ENCODE measurements around the gene CNDP1.

CNDP1 gene

DNA sequence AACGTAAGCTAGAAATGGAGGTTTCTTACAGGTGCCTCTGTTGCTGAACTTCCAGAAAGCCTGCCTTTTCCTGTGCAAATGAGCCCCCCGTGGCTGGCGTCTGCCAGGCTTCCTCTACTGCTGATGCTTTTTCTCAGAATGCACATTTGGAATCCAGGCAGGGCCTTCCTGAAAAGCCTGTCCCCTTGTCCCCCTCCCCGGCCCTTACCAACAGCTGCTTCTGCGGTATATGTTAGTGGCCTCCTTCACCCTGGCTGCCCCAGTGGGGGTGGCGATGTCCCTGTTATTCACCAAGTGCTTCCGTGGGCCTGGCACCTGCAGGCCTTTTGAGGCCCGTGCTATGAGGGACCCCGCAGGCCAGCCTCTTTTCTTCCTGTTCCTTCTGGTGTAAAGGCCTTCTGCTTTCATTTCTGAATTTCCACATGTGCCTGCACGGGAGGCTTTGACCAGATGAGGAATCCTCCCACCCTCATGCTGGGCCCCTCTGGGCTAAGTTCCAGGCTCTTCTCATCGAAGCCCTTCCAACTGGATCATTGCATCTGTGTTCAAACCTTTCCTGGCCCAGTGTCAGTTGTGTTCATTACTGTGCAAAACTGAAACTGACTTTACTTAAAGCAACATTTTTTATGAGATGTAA is 27.7 kb upstream of the CNDP1 start:
- DNase-seq (ENCODE audit: low spot score) = no peak

DNA sequence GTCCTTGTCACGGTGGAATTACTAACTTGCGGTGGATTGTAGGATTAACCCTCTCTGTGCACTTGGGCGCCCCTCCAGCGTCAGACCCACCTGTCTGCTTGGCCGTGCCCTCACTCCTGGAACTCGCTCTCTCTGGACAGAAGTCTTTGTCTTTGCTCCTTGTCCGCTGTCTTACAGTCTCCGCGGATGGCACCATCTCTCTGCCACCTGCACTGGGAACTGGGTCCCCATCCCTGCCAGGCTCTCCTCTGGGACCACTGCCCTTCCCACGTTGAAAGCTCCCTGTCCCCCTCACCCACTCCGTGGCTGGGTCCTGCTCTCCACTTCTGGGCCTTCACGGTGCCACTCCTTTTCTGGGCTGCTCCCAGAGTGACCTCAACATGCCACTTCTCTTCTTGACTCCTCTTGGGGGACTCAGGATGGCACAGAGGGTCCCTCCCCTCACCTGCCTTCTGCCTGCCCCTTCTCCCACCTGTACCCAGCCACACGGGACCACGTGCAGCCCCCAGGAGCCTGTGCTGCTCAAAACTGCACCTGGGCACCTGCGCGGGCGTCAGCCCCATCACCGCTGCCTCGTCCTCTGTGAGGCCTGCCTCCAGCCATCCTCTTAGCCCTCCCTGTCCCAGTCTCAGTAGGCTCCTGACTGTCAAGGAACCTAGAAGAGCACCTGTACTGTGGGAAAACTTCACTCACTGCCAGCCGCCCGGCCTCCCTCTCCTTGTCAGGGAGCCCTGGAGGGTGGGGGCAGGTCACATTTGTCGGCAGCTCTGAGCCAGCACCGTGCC is 27.0 kb upstream of the CNDP1 start:
- DNase-seq (ENCODE audit: low spot score) = no peak

DNA sequence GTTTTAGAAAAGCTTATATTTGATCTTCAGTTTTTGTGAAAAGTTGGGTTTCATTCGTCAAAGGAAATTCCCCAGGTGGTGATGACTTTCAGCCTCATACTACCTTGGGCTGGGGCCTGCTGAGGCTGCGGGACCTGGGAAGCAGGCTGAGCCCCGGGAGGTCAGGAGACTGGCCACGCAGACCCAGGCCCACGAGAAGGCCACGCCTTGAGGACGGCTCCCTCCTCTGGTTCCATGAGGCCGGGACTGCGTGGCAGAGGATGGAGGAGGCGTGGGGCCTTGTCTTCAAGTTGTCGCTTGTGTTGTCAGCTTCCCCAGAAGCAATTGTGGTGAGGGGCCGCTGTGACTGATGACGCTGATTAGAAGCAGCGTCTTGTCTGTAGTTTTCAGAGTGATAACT is 26.4 kb upstream of the CNDP1 start:
- DNase-seq (ENCODE audit: low spot score) = no peak

DNA sequence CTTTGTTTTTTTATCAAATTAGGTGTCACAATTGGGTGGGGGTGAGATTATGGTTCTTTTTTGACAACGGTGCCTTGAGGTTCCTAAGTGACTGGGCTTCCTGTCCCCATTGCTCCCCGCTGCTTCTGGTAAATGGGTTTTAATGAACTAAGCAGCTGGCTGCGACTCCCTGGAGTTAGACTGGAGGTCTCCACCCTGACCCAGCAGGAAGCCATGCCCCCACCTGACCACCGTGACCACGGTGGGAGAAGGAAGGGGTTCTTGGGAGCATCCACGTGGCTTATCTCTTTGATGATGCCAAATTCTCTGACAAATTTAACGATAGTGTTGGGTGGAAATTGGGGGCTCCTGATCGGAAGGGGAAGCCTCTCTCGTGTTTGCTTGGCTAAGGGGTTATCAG is 25.9 kb upstream of the CNDP1 start:
- DNase-seq (ENCODE audit: low spot score) = no peak

DNA sequence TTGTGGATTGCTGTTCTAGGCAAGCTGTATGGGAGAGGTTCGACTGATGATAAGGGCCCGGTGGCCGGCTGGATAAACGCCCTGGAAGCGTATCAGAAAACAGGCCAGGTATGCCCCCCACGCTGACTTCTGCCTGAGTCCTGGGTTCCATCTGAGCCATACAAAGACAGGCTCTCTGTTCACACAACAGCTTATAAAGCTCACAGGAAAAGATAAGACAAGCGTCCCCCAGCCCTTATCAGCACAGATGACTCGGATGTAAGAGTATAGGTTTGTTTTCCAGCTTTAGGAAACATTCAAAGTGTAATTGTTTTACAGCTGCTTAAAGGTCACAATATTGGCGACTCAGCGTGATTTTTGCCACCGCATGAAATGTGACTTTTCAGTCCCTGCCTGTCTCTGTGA is 25.5 kb upstream of the CNDP1 start:
- no peak for DNase-seq (ENCODE audit: low spot score)

DNA sequence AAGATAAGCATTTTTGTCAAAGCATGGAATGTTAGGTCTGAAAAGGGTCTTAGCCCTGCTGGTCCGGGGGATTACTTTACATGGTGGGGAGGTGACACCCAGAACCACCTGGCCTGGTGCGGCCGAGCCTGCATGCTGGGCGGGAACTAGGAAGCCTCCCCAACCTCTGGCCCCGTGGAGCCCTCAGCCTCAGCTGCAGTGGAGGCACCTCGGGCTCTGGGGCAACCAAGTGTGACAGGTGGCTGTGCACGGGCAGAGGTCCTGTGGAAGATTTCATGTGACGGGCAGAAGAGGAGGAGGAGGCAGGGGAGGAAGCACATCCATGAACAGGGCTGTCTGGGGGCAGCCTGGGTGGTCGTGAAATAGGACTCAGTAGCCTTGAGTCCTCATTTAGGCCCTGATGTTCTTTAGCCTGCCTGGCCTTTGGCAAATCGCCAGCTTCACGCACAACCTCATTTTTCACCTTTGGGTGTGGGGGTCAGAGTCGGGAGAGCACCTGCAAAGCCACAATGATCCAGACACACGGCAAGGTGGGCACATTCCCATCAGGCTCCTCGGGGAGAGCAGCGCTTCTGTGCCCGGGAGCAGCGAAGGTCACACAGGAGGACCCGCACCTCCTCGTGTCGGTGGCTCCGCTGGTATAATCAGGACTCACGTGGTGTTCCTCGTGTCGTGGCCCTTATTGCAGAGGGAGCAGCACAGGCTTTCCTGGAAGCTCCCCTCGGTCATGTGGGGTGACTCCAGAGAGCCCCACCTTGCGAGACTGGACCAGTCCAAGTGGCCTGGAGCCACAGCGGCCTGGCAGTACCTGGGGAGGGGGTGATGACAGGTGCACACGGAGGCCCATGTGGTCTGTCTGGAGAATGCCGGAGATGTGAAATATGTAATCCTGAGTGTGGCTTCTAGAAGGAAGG is 24.2 kb upstream of the CNDP1 start:
- DNase-seq (ENCODE audit: low spot score) = no peak

DNA sequence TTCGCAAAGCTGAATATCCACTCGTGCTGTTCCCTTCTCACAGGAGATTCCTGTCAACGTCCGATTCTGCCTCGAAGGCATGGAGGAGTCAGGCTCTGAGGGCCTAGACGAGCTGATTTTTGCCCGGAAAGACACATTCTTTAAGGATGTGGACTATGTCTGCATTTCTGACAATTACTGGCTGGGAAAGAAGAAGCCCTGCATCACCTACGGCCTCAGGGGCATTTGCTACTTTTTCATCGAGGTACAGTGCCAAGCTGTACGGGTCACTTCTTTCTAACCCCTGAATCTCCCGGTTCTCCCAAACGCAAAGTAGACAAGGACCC is 23.6 kb upstream of the CNDP1 start:
- no peak for DNase-seq (ENCODE audit: low spot score)

DNA sequence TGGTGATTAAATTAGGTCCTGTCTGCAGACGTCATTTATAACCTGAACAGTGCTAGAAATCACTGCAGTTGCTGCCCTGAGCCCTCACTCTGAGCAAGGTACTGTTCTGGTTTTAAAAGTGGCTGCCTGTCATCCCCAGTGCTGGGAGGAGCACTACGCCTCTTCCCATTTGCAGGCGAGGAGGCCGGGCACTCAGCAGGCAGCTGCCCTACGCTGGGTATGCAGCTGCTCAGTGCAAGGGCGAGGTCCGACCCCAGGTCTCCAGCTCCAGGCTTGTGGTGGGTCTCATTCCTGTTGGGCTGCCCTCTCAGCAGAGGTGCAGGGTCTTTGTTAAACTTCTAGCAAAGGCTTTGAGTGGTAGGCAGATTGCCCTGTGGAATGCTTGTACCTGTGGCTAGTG is 22.5 kb upstream of the CNDP1 start:
- no peak for DNase-seq (ENCODE audit: low spot score)

DNA sequence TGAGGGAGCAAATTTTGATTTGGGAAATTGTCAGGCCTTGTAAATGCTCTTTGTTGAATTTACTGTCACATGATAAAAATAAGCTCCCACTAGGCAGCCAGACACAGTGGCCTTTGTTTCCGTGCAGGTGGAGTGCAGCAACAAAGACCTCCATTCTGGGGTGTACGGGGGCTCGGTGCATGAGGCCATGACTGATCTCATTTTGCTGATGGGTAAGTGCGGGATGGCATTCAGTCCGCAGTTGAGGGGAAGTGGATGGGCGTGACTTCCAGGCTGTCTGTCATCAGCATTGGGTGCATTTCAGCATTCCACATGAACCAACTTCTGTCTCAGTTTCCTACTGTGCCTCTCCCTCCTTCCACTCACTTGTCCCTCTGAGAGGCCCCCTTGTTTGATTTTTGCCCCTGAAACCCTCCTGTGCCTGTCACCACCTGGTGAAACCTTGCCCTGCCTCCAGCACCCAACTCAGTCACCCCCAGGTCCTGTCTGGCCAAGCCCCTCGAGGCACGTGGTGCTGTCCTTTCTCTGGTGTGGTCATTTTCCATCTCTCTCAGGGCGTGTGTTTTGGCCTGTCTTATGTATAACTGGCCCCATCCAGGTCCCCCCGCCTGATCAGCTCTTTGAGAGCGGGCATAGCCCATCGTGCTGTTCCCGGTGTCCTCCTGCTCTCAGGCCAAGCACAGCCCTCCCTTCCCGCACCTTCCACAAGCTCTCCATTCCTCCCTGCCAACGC is 21.8 kb upstream of the CNDP1 start:
- DNase-seq (ENCODE audit: low spot score) = no peak

DNA sequence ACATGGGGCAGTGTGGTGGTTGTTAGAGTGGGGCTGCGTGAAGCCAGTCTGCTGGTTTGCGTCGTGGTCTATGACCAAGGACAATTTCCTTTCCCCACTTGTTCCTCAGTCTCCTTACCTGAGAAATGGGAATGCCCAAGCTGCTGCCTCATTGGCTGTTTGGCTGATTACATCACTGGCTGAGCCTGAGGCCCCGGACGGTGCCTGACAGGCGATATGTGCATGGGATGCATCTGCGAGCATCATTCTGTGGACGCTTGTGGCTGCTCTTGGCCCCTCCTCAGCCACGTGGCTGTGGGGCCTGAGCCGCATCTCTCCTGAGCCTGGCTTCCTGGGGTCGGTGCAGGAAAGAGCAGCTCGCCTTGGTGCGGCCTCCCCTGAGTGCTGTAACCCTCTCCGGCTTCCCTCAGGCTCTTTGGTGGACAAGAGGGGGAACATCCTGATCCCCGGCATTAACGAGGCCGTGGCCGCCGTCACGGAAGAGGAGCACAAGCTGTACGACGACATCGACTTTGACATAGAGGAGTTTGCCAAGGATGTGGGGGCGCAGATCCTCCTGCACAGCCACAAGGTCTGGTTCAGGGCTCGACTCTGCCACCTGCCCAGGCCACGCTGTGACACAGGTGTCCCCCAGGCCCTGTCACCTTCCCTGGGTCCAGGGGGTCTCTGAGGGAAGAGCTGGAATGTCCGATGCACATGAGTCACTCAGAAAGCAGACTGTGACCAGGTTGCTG is 21.0 kb upstream of the CNDP1 start:
- DNase-seq (ENCODE audit: low spot score) = no peak

DNA sequence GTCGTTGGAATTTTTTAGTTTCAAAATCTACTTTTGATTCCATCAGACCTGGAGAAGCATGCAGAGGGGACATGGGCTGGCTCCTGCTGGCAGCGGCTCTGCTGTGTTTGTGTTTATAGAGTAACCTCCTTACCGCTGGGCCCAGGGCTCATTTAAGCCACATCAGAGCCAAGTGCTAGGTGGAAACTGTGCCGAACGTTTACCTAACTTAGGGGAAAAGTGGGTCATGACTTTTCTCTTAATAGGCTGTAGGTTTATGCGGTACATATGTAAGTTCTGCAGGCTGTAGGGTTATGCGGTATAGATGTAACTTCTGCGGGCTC is 20.5 kb upstream of the CNDP1 start:
- DNase-seq (ENCODE audit: low spot score) = no peak

DNA sequence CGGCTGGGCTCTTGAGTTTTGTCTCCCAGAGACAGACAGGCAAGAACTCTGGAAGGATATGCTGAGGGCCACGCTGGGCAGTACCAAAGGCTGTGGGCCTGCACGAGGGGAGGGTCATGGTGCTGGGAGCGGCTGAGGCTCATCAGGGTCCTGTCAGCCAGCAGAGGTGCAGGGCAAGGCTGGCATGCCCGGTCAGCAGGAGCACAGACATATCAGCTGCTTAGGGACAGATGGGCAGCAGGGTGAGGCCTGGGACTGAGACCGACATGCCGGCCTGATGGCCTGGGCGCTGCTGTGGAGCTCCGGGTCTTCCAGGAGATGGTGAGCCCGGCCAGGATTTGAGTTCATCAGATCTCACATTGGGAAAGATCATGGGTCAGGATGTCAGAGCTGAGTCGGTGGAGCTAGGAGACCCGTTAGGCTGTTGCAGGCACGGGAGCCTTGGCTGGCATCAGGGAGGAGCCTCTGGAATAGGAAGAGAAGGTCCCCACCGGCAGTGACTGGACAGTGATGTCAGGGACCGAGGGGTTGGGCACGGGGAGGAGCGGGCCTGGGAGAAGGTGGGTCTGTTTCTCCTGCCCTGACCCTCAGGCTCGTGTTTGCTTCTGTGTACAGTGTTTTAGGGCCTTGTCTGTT is 19.3 kb upstream of the CNDP1 start:
- DNase-seq (ENCODE audit: low spot score) = no peak

DNA sequence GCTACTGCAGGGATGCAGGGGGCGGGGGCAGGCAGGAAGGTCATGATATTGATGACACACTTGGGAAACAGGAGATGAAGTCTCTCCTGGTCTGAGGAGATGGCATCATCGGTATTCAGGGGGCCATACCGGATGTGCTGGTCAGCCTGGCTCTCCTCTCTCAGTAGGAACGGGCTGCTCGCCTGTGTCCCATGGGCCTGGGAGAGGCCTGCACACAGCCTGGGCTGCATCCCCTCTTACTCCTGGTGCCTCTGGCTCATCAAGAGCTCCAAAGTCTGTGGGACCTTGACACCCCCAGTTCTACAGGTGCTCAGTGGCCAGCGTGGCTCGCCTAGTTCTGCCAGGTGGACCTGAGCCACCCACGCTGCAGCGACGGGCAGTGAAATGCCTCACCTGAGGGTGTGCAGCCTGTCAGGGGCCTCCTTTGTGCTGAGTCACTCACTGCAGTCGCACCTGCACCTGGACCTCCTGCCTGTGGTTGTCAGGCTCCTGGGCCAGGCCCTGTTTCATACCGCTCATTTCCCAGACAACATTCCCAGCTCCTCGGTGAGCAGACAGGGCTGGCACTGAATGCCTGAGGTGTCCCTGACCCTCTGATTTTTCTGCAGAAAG is 18.6 kb upstream of the CNDP1 start:
- no peak for DNase-seq (ENCODE audit: low spot score)

DNA sequence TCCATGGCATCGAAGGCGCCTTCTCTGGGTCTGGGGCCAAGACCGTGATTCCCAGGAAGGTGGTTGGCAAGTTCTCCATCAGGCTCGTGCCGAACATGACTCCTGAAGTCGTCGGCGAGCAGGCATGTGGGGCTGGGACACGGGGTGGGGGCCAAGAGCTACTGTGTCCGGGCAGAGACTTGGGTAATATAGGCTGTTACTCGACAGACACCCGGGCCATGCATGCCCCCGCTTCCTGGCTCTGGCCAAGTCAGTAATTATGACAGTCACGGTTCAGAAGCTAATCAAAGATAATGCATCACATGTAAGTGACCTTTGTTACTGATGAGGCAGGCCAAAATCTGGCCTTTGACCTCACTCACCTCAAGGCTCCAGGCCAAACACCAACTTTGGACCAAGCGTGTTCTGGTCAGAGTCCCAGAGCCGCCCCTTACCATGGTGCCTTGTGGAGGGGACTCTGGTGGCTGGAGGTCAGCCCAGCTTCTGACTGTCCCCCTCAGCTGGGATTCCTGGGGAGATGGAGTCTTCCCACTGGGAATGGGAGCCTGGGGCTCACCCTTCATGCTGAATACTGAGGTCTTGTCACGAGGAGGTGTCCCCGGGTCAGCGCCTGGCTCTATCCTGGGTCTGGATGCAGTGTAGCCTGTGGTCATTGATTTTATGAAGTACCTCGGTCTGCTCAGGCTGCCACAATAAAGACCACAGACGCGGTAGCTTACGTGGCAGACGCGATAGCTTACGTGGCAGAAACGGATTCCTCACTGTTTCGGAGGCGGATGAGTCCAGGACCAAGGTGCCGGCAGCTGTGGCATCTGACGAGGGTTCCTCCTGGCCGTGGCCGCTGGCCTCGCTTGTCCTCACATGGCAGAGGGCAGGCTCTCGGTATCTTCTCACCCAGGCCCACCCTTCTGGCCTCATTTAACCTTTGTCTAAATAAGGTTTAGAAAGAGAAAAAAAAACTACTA is 17.7 kb upstream of the CNDP1 start:
- DNase-seq (ENCODE audit: low spot score) = no peak

DNA sequence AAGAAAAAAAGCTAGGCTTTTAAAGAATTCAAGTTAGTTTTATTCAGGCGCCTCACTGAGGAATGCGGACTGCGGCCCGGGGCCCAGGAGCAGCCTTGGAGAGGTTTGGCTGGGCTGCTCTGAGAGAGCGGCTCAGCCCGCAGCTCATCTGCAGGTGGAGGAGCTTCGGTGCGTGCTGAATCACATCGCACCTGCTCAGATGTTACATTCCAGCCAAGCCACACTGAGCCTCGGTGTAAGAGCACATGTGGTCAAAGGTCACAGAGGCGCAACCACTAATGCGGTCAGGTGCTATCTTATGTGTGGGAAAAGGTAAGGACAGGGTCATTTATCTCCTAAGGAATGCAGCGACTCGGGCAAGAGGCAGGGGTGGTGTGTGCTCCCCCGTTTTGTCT is 17.1 kb upstream of the CNDP1 start:
- no peak for DNase-seq (ENCODE audit: low spot score)

DNA sequence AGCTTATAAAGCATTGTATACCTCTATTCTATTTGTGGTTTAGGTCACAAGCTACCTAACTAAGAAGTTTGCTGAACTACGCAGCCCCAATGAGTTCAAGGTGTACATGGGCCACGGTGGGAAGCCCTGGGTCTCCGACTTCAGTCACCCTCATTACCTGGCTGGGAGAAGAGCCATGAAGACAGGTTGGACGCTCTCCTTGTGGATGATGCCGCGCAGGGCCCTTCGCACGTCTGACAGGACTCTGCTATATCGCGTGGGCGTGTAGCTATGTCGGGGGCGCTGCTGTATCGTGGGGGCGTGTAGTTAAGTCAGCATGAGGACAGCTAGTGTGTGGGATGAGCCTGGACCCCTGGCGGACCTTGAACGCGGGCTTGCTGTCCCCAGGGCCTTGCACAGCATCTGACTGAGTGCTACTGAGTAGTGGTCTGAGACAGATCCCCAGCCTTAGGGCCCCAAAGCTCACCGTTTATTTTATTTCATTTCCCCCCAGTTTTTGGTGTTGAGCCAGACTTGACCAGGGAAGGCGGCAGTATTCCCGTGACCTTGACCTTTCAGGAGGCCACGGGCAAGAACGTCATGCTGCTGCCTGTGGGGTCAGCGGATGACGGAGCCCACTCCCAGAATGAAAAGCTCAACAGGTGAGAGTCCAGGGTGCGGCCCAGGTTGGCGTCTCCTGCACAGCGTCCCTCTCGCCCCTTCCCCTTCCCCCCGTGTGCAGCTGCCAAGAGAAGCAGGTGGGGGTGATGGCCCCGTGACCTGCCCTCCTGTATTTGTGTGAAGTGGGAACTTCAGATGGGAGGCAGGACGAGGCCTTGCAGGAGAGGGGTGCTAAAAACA is 15.6 kb upstream of the CNDP1 start:
- no peak for DNase-seq (ENCODE audit: low spot score)

DNA sequence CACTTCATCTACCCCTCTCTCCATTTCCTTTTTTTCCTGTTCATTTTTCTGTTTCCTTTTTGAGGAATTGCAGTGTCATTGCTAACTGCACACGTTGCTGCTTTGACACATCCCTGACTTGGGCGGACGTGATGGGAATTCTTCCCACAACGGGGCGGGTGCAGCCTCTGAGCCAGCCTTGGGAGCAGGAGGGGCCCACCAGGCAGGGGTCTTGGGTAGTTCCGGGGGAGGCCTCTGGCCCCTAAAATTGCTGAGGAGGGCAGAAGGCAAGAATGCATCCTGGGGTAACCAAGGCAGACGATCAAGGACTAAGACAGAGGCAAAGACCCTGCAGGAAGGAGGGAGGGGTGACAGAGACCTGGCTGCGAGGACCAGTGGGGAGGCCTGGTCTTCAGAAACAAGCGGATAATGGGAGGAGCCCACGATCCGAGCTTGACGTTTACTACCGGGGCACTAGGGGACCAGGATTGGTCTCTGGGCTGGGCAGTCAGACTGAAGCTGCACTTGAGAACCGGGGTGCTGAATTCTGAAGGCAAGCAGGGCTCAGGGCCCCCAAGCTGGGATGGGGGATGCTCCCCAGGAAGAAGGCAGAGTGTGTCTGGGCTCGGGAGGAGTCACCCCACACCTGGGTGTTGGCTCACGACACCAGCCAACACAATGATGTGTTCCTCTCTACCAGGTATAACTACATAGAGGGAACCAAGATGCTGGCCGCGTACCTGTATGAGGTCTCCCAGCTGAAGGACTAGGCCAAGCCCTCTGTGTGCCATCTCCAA is 14.8 kb upstream of the CNDP1 start:
- no peak for DNase-seq (ENCODE audit: low spot score)
